ENCODE data around the gene ATPAF1.

The ATPAF1 gene

GRCh38 chr1:46615735-46616134, 52.4 kb downstream of the ATPAF1 start:
- Histone ChIP-seq H3K4me3 (ENCODE audit: low read depth, low read length) (no peak overlapping the region), H3K27ac (ENCODE audit: extremely low read depth, low read depth, low read length) (no peak overlapping the region), H3K9me3 (ENCODE audit: control insufficient read depth, insufficient read depth, low read depth, low read length) (no peaks in the 10 kb centered on the region), H3K36me3 (ENCODE audit: control insufficient read depth in 2 of 2, insufficient read depth in 1 of 2, low read length in 2 of 2) (no peaks in the 10 kb centered on the region), H3K4me1 (ENCODE audit: control insufficient read depth, insufficient read depth, low read length) (no peaks in the 10 kb centered on the region)
- TF ChIP-seq WT1 (tag by site-specific recombination; IDR thresholded peaks at IDR 0.05) (0 out of 2 replicates have a peak, but pooled peaks have one; percentile 29), REPIN1 (tag by site-specific recombination; IDR thresholded peaks at IDR 0.05; ENCODE audit: low read depth) (no peak), ZNF341 (tag by site-specific recombination; IDR thresholded peaks at IDR 0.05; ENCODE audit: low read depth) (peak; percentile 71)
- TF ChIP-seq, protein P1, sequence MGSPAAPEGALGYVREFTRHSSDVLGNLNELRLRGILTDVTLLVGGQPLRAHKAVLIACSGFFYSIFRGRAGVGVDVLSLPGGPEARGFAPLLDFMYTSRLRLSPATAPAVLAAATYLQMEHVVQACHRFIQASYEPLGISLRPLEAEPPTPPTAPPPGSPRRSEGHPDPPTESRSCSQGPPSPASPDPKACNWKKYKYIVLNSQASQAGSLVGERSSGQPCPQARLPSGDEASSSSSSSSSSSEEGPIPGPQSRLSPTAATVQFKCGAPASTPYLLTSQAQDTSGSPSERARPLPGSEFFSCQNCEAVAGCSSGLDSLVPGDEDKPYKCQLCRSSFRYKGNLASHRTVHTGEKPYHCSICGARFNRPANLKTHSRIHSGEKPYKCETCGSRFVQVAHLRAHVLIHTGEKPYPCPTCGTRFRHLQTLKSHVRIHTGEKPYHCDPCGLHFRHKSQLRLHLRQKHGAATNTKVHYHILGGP (tag by site-specific recombination; IDR thresholded peaks at IDR 0.05), result 0 out of 2 replicates have a peak, but pooled peaks have one; percentile 15
- ChIA-PET POLR2A (interaction anchor here (1.3 to 8.9 kb wide), 2 partner anchors 11 to 52 kb away, joined by 4 to 77 read pairs; partner anchors contain the start of genes ATPAF1 and MKNK1), CTCF (no interaction called here)

DNA sequence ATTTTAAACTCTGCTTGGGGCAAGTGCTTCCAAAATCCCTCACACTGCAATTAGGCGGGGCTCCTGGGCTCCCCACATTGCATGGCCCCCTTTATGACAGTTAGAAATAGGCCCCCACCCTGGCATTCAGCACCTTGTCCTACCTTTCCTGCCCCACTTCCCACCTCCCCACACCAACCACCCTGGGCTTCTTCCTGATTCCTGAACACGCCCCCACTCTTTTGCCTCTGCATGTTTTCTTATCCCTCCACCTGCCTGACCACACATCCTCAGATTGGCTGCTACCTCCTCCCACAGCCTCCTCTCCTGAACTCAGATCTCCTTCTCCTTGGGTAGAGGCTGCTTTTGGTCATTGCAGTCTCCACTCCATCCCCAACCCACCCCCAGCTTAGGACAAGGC, 53.1 kb downstream of the ATPAF1 start:
- H3K27ac ChIP-seq (ENCODE audit: extremely low read depth, low read depth, low read length), result no peak overlapping the region
- H3K9me3 ChIP-seq (ENCODE audit: control insufficient read depth, insufficient read depth, low read depth, low read length), result no peaks in the 10 kb centered on the region
- H3K36me3 ChIP-seq (ENCODE audit: control insufficient read depth in 2 of 2, insufficient read depth in 1 of 2, low read length in 2 of 2), result no peaks in the 10 kb centered on the region
- TF ChIP-seq ZNF175 (tag by site-specific recombination; IDR thresholded peaks at IDR 0.05), result no peak
- peak; percentile 61 for TF ChIP-seq ZFHX2 (tag by site-specific recombination; conservative IDR thresholded peaks at IDR 0.05)
- TF ChIP-seq EGR2 (tag by site-specific recombination; IDR thresholded peaks at IDR 0.05; ENCODE audit: low read depth), result peak; percentile 87
- H3K4me1 ChIP-seq (ENCODE audit: control insufficient read depth, insufficient read depth, low read length), result no peaks in the 10 kb centered on the region
- CTCF ChIA-PET, result no interaction called here
- POLR2A ChIA-PET, result interaction anchor here (8.9 kb wide), 1 partner anchor 11 kb away, joined by 77 read pairs; the partner anchor contains the start of gene MKNK1
- H3K4me3 ChIP-seq (ENCODE audit: low read depth, low read length), result no peak overlapping the region

DNA sequence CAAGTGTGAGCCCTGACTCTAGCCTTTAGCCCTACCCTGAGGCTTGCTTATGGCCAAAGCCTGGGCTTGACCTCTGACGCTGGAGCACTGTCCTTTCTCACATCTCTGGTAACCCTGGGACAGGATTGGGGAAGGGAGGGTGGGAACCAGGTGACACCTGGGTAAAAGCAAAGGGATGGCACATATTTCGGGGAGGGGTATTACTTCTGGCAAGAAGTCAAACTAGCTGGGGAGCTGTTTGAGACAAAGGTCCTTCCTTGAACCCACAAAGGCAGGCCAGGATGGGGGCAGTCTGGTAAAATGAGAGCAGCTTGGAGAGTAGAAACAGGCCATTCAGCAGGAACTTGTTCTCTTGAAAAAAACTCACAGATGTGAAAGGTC, 53.6 kb downstream of the ATPAF1 start:
- Histone ChIP-seq H3K36me3 (ENCODE audit: control insufficient read depth in 2 of 2, insufficient read depth in 1 of 2, low read length in 2 of 2) (no peaks in the 10 kb centered on the region), H3K4me3 (ENCODE audit: low read depth, low read length) (no peak overlapping the region), H3K9me3 (ENCODE audit: control insufficient read depth, insufficient read depth, low read depth, low read length) (no peaks in the 10 kb centered on the region), H3K4me1 (ENCODE audit: control insufficient read depth, insufficient read depth, low read length) (no peaks in the 10 kb centered on the region), H3K27ac (ENCODE audit: extremely low read depth, low read depth, low read length) (no peak overlapping the region)
- TF ChIP-seq ZNF473 (tag by site-specific recombination; IDR thresholded peaks at IDR 0.05) (no peak), REPIN1 (tag by site-specific recombination; IDR thresholded peaks at IDR 0.05; ENCODE audit: low read depth) (no peak), ZNF10 (tag by site-specific recombination; IDR thresholded peaks at IDR 0.05) (no peak)
- CTCF ChIA-PET, result interaction anchor here (1.2 kb wide), 1 partner anchor 10 kb away, joined by 5 read pairs; no protein-coding TSS in a partner anchor
- POLR2A ChIA-PET, result interaction anchor here (8.9 kb wide), 1 partner anchor 10 kb away, joined by 77 read pairs; the partner anchor contains the start of gene MKNK1

- CTCF ChIA-PET, result interaction anchor here (0.9 to 2.7 kb wide), 3 partner anchors 8 to 10 kb away, joined by 4 to 8 read pairs (median 5); partner anchors contain the start of gene MKNK1
- Histone ChIP-seq H3K4me1 (ENCODE audit: control insufficient read depth, insufficient read depth, low read length) (no peaks in the 10 kb centered on the region), H3K36me3 (ENCODE audit: control insufficient read depth in 2 of 2, insufficient read depth in 1 of 2, low read length in 2 of 2) (peaks cover 0 to 3% of the 10 kb centered on the region in 2 experiments; a peak in 1 of 3 replicates), H3K27ac (ENCODE audit: extremely low read depth, low read depth, low read length) (no peak overlapping the region), H3K9me3 (ENCODE audit: control insufficient read depth, insufficient read depth, low read depth, low read length) (no peaks in the 10 kb centered on the region), H3K4me3 (ENCODE audit: low read depth, low read length) (no peak overlapping the region)
- POLR2A ChIA-PET, result interaction anchor here (8.9 kb wide), 1 partner anchor 9 kb away, joined by 77 read pairs; the partner anchor contains the start of gene MKNK1
- TF ChIP-seq ZNF571 (tag by site-specific recombination; IDR thresholded peaks at IDR 0.05), result no peak
- peak; percentile 38; the same call in 1 of the 2 replicates for TF ChIP-seq GLIS2 (tag by site-specific recombination; IDR thresholded peaks at IDR 0.05)
- TF ChIP-seq MEIS1 (CRISPR knock-in tag; IDR thresholded peaks at IDR 0.05; ENCODE audit: borderline replicate concordance), result no peak
- TF ChIP-seq YY1 (tag by site-specific recombination; IDR thresholded peaks at IDR 0.05), result no peak
- TF ChIP-seq, protein P2, sequence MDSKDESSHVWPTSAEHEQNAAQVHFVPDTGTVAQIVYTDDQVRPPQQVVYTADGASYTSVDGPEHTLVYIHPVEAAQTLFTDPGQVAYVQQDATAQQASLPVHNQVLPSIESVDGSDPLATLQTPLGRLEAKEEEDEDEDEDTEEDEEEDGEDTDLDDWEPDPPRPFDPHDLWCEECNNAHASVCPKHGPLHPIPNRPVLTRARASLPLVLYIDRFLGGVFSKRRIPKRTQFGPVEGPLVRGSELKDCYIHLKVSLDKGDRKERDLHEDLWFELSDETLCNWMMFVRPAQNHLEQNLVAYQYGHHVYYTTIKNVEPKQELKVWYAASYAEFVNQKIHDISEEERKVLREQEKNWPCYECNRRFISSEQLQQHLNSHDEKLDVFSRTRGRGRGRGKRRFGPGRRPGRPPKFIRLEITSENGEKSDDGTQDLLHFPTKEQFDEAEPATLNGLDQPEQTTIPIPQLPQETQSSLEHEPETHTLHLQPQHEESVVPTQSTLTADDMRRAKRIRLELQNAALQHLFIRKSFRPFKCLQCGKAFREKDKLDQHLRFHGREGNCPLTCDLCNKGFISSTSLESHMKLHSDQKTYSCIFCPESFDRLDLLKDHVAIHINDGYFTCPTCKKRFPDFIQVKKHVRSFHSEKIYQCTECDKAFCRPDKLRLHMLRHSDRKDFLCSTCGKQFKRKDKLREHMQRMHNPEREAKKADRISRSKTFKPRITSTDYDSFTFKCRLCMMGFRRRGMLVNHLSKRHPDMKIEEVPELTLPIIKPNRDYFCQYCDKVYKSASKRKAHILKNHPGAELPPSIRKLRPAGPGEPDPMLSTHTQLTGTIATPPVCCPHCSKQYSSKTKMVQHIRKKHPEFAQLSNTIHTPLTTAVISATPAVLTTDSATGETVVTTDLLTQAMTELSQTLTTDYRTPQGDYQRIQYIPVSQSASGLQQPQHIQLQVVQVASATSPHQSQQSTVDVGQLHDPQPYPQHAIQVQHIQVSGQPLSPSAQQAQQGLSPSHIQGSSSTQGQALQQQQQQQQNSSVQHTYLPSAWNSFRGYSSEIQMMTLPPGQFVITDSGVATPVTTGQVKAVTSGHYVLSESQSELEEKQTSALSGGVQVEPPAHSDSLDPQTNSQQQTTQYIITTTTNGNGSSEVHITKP (tag by site-specific recombination; IDR thresholded peaks at IDR 0.05), result peak; percentile 92
- TF ChIP-seq, protein P3, sequence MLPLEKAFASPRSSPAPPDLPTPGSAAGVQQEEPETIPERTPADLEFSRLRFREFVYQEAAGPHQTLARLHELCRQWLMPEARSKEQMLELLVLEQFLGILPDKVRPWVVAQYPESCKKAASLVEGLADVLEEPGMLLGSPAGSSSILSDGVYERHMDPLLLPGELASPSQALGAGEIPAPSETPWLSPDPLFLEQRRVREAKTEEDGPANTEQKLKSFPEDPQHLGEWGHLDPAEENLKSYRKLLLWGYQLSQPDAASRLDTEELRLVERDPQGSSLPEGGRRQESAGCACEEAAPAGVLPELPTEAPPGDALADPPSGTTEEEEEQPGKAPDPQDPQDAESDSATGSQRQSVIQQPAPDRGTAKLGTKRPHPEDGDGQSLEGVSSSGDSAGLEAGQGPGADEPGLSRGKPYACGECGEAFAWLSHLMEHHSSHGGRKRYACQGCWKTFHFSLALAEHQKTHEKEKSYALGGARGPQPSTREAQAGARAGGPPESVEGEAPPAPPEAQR (tag by site-specific recombination; IDR thresholded peaks at IDR 0.05), result no peak
- no peak for TF ChIP-seq RBAK (tag by site-specific recombination; IDR thresholded peaks at IDR 0.05)
- no peak for TF ChIP-seq ZNF174 (tag by site-specific recombination; IDR thresholded peaks at IDR 0.05)
- TF ChIP-seq SP2 (tag by site-specific recombination; IDR thresholded peaks at IDR 0.05), result peak; percentile 48
- TF ChIP-seq MZF1 (tag by site-specific recombination; IDR thresholded peaks at IDR 0.05; ENCODE audit: borderline replicate concordance), result no peak
- no peak for TF ChIP-seq ZNF624 (tag by site-specific recombination; IDR thresholded peaks at IDR 0.05)
Measured at GRCh38 chr1:46613661-46614603, 54.2 kb downstream of the ATPAF1 start.

Measured in HEK293 (cell line).